Measurements from ENCODE around the gene CGN.
A peak's percentile ranks its signal among the peaks of the same experiment; 100 is the strongest.

Gene CGN

DNA sequence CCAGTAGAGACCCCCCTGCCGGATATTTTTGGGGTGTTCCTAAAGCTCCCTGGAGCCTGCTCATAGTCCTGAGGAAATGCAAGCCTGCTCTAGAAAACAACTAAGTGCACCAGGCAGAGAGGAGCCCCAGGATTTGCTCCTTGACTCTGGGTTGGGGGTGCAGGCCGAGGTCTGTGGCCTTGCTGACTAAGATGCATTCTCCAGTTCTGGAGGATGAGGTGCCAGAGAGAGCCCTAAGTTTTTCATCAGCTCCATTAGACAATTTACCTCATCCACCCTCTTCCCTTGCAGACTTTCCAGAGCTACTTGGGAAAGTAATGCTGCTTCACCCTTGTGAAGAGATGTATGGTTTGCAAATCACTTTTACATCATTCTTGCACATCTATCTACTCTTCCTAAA, 38.0 kb downstream of the CGN start:
- DNase-seq = no peak

DNA sequence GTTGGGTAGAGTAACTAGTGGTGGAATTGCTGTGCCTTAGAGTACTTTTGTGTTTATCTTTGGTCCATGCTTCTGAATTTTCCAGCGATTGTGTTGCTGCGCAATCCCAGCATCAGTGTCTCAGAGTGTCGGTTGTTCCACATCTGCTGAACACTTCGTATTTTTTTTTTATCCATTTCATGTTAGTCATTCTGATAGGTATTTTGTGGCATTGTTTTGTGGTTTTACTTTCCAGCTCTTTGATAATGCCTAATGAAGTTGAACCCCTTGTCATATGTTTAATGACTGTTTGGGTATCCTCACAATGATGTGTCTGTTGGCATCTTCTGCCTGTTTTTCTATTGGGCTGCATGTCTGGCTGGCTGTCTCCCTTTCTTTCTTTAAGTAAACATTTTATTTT, 42.5 kb downstream of the CGN start:
- no peak for DNase-seq

DNA sequence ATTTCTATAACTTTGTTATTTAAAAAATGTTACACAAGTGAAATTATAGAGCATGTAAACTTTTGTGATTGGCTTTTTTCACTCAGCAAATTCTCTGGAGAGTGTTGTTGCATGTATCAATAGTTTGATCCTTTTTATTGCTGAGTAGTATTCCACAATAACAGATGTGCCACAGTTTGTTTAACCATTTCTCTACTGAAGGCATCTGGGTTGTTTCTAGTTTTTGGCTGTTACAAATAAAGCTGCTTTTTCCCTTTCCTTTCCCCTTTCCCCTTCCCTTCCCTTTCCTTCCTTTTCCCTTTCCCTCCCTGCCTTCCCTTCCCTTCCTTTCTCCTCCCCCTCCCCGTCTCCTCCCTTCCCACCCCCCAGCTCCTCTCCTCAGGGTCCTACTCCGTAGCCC, 44.9 kb downstream of the CGN start:
- DNase-seq = no peak

GRCh38 chr1:151562661-151563060, 51.5 kb downstream of the CGN start:
- DNase-seq = no peak

- DNase-seq = no peak
Observed at GRCh38 chr1:151563376-151563775, 52.2 kb downstream of the CGN start.

DNA sequence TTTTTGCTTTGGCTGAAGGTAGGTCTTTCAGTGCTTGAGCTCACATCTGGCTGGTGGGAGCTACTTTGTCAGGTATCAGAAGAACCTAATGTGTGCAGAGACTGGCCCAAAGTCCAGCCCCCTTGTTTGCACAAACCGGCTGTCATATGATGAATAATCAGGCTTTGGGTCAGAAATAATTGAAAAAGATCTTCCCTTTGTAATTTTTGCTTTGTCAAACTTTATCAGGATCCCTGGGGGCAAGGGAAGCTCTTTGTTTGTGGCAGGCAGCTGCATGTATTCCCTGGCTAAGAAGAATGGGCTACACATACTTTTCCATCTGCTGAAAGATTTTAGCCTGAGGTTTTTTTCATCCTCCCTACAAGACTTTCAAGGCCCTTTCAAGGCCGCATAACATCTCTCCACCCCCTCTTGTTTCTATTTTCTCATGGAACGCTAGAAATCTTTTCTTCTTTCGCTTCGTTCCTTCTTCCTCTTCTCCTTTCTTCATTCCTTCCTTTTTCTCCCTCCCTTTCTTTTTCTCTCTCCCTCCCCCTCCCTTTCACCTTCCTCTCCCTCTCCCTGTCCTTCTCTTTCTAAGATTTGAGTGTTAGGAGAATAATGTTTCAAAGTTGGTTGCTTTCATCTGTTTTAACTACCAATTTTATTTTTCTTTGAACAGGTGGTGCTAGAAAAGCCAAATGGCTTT, 54.5 kb downstream of the CGN start:
- no peak for DNase-seq

DNA sequence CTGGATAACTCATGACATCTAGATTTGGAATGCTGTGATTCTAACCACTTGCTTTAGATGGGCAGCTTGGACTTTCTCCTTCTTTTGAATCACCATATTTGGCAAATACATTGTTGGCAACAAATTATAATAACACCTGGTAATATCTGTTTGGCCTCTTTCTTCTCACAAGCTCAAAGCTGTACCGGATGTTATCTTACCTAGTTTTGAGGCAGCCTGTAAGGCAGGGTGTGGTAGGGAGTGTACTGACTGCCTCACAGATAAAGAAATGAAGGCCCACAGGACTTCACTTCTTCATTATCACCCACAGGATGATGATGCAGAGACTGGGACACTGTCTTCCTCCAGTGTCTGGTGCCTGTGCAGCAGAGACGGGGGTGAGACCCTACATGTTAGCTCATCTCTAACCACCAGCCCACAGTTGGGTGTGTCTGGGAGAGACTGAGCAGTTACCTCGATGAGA, 57.5 kb downstream of the CGN start:
- DNase-seq = peak; percentile 3

- no peak for DNase-seq
Observed at GRCh38 chr1:151570819-151571218, 59.6 kb downstream of the CGN start.

- peak; percentile 20 for DNase-seq
Observed at GRCh38 chr1:151574575-151575529, 63.7 kb downstream of the CGN start.

- DNase-seq = no peak
Observed at GRCh38 chr1:151577173-151577572, 66.0 kb downstream of the CGN start.

- no peak for DNase-seq
Observed at GRCh38 chr1:151578941-151579340, 67.8 kb downstream of the CGN start.

- DNase-seq = no peak
Observed at GRCh38 chr1:151579436-151580225, 68.4 kb downstream of the CGN start.

- no peak for DNase-seq
Observed at GRCh38 chr1:151581451-151581850, 70.3 kb downstream of the CGN start.

DNA sequence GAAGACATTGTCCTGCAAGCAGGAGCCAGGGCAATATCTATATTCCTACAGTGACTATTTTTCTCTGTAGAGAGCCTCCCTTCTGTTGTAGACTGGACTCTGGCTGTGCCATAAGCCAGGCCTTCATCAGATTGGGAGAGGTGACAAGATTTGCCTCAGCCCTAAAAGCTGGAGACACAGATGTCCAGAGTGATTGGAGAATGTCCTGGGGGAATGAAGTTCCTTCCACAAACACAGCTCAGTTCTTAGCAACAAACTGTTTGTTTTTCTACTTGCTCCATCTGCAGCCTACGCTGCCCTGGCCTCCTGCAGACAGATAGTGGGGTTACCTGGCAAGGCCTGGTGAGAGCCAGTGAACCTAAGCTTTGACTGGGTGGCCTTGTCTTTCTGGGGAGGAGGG, 70.7 kb downstream of the CGN start:
- DNase-seq = no peak

- DNase-seq = no peak
Observed at GRCh38 chr1:151583796-151584195, 72.6 kb downstream of the CGN start.

DNA sequence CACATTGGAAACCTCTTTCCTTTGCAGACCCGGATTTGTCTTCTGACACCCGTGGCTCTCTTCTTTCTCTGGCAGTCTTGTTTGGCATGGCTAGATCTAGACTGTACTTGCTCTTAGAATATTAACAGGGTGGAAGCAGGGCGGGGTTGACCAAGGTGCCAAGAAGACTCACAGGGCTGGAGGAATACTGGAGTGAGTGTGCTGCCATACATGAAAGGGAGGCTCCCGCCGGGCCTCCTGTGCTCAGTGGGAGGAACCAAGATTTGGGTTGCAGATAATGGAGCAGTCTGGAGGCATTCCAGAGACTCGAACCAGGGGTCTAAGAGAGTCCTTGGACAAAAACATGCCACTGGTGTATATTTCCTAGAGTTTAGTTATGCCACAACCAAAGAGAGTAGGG, 73.1 kb downstream of the CGN start:
- no peak for DNase-seq

DNA sequence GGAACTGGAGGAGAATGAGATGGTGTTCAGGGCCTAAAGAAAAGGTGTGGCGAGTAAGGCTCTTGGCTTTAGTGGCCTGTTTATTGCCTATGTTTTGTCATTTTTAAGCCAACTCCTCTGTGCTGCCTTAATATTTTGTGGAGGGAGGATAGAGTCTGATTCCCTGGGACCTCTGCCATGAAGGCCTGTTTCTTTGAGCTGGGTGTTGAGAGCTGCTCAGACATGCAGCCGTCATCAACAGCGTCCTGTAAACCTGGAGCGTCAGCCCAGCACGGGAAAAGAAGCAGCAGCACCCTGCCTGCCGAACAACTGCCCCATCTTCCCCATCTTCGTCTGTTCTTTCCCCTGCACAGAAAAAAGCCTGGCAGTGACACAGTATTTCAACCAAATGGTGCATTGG, 73.6 kb downstream of the CGN start:
- DNase-seq = no peak

DNA sequence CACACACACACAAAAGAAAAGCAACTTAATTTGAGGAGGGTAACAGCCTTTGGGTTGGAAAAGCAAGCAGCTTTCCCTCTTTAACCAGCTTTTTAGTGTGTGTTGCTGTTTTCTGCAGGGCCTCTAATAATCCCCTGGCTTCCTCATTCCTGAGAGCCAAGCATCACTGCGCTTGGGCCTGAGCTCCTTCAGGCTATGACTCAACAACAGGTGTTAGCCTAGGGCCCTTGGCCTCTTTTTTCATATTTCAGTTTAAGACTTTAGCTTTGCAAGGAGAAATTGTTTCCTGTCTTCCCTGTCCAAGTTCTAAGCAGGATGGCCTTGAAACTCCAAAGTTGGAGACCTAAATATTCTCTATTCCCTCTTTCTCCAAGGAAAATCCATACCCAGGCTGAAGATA, 74.4 kb downstream of the CGN start:
- DNase-seq = no peak
